ENCODE results near the gene PRKCI. TPM values are rescaled to one million over a fixed set of nuclear protein-coding genes. Genes with fewer than 3 reads are reported as not detected.
A peak's percentile ranks its signal among the peaks of the same experiment; 100 is the strongest.
"Not testable (repeated sequence)": the region's sequence is repeated elsewhere in the genome, so short reads cannot be mapped to it uniquely, and the experiment has no call there.

PRKCI gene
- total RNA-seq, 1 donor from 2014 or later, result 10.1 TPM

DNA sequence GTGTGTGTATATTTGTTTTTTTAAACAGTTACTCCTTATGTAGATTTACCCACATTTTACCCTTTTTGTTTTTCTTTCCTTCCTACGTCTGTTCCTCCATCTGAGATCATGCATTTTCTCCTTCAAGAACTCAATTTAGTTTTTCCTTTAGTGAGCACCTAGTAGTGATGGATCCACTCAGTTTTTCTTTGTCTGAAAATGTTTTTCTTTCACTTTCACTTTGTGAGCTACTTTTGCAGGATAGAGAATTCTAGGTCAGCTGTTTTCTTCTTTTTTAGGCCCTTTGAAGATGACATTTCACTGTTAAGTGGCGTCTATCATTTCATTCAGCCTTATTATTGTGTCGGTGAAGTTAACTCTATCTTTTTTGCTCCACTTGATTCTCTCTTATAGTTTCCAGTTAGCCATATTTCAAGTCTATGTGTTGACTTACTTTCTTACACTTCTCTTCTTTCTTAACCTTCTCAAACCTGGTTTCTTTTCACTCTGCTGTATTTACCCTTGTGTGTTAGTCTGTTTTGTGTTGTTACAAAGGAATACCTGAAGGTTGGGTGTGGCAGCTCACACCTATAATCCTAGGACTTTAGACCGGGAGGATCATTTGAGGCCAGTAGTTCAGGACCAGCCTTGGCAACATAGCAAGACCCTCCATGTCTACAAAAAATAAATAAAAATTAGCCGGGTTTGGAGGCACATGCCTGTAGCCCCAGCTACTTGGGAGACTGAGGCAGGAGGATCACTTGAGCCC, 55.8 kb downstream of the PRKCI start:
- DNase-seq (ENCODE audit: low spot score) (no peak), ATAC-seq (peak; percentile 38)

- no peak for DNase-seq (ENCODE audit: low spot score)
Observed at GRCh38 chr3:170278627-170279026, 56.4 kb downstream of the PRKCI start.

GRCh38 chr3:170290194-170290593, 68.0 kb downstream of the PRKCI start:
- ATAC-seq, result no peak
- no peak for DNase-seq (ENCODE audit: low spot score)

More at GRCh38 chr3:170278627-170279026, 56.4 kb downstream of the PRKCI start:
- no peak for ATAC-seq

- ATAC-seq (no peak), DNase-seq (ENCODE audit: low spot score) (no peak)
Observed at GRCh38 chr3:170295586-170295985, 73.4 kb downstream of the PRKCI start.

DNA sequence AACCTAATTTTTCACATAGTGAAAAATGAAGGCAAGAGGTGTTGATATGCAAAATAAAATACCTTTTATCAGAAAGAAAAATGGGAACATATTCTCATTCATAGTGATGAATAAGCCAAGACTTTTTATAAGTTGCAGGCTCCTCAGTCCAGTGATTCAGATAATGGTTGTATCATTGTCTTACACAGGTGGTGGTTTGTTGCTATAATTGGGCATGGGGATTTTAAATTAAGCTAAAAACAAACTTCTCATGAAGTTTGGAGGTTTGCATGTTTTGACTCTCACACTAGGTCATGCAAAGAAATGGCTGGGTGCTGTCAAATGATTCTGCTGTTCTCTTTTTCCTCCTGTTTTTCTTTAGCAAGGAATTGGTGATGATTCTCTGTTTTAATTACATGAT, 74.5 kb downstream of the PRKCI start:
- DNase-seq (ENCODE audit: low spot score) (no peak), ATAC-seq (no peak)

GRCh38 chr3:170301405-170301804, 79.2 kb downstream of the PRKCI start:
- DNase-seq (ENCODE audit: low spot score) (no peak), ATAC-seq (no peak)

GRCh38 chr3:170302008-170302407, 79.8 kb downstream of the PRKCI start:
- DNase-seq (ENCODE audit: low spot score), result no peak
- no peak for ATAC-seq

GRCh38 chr3:170306015-170306414, 83.8 kb downstream of the PRKCI start:
- ATAC-seq (no peak), DNase-seq (ENCODE audit: low spot score) (no peak)

DNA sequence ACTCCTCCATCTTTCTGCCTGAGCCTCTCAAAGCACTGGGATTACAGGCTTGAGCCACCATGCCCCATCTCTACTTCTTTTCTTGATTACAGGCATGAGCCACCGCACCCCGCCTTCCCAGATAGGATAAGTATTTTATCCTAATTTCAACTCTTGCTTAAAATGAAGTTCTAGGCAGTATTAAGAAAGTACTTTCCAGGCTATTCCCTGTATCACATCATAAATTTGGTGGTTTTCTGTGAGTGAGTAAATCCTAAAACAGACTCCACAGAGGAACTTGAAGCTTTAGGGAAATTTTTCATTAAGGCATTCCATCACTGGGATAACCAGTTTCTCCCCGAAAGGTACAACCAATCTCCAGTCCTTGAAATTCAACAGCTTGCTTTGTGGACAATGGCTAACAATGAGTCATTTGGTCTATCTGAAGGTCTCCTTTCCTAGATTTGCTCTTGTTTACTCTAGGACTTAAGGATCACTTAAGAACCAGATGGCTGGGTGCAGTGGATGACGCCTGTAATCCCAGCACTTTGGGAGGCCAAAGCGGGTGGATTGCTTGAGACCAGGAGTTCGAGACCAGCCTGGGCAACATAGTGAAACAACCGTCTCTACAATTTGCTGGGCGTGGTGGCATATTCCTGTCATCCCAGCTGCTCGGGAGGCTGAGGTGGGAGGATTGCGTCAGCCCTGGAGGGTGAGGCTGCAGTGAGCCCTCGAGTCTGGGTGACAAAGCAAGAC, 85.6 kb downstream of the PRKCI start:
- ATAC-seq (no peak), DNase-seq (ENCODE audit: low spot score) (no peak)

DNA sequence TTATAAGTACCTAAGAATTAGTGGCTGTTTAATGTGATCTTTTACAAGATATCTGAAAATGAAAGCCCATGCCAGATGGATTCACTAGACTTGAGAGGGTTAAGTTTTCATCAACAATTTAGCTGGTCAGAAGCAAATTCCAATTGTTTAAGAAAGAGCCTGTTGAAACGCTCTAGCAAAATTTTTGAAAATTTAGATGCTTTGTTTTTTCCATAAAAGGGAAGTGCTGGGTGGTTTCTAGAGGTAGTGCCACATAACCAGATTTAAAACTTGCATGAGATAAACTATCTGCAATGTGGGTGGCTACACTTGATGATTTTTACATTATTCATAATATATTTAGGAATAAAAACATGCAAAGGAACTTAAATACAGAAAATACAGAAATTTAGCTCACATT, 86.8 kb downstream of the PRKCI start:
- ATAC-seq (no peak), DNase-seq (ENCODE audit: low spot score) (no peak)

DNA sequence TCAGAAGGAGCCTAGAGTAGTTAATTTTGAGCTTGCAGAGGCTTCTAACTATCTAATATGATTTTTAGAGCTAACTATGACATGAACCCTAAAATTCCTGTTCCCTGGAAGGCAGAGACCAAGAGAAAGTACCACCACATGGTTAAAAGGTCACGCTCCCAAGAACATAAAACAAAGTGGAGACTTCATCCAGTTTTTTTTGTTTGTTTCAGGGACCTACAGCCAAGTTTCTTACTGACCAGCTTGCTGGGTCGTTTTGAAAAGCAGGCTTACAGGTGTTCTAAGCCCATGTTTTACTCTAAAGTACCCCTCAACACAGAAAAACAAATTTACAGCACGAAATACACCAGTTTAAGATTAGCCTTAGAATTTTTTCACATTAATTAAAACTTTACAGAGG, 95.7 kb downstream of the PRKCI start:
- no peak for DNase-seq (ENCODE audit: low spot score)
- peak; percentile 79 for ATAC-seq

GRCh38 chr3:170320461-170321121, 98.4 kb downstream of the PRKCI start:
- no peak for DNase-seq (ENCODE audit: low spot score)

DNA sequence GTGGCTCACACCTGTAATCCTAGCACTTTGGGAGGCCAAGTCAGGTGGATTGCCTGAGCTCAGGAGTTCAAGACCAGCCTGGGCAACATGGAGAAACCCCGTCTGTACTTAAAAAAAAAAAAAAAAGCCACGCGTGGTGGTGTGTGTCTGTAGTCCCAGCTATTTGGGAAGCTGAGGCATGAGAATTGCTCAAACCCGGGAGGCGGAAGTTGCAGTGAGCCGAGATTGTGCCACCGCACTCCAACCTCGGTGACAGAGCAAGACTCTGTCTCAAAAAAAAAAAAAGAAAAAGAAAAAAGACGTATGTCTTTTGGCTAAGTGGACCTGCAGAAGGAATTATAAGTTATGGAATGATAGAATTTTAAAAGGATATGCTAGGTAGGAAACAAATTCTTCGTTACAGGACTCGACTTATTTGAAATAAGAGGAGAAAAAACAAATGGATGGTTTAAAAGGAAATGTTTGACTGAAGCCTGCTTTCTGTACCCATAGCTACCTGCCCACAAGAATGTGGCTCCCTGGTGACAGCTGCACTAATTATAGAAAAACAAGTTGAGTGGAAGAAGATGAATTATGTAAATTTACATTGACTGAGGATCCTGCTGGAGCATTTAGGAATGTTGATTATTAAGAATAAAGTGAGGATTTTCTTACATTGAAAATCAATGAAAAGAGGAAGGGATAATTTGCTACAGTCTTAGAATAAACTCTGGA, 99.3 kb downstream of the PRKCI start:
- no peak for DNase-seq (ENCODE audit: low spot score)
- ATAC-seq, result no peak

More at GRCh38 chr3:170320461-170321121, 98.4 kb downstream of the PRKCI start:
- ATAC-seq, result no peak

DNA sequence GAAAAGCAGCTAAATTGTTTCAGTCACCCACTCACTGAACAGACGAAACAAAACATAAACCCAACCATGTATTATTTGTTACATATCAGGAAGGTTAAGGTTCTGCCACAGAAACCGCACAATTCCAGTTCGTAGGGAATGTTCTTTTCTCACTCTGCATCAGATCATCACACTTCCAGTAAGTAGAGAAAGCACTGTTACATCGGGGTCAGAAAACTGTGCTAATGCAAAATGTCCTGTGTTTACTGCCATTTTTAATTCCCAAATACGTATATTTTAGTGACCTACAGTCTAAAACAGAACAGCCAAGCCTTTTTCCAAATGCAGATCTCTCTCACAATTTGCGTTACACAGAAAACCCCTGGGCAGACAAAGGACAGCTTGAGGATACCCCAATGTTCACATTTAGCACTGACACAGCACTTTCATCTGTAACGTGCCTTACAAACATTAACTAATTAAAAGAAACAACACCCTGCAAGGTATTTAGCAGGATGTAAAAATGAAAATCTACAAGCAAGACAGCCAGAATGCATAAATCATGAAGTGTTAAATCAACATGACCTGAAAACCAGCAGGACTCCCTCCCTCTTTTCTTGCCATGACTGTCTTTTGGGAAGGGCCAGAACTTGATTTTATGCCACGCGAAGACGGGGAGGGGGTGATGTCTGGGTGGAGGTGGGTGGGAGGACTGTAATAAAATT, 100.5 kb downstream of the PRKCI start:
- DNase-seq (ENCODE audit: low spot score) (no peak), ATAC-seq (no peak)

- ATAC-seq (peak; percentile 67), DNase-seq (ENCODE audit: low spot score) (no peak)
Observed at GRCh38 chr3:170323331-170323730, 101.1 kb downstream of the PRKCI start.

- ATAC-seq (no peak), DNase-seq (ENCODE audit: low spot score) (no peak)
Observed at GRCh38 chr3:170324962-170325361, 102.7 kb downstream of the PRKCI start.

DNA sequence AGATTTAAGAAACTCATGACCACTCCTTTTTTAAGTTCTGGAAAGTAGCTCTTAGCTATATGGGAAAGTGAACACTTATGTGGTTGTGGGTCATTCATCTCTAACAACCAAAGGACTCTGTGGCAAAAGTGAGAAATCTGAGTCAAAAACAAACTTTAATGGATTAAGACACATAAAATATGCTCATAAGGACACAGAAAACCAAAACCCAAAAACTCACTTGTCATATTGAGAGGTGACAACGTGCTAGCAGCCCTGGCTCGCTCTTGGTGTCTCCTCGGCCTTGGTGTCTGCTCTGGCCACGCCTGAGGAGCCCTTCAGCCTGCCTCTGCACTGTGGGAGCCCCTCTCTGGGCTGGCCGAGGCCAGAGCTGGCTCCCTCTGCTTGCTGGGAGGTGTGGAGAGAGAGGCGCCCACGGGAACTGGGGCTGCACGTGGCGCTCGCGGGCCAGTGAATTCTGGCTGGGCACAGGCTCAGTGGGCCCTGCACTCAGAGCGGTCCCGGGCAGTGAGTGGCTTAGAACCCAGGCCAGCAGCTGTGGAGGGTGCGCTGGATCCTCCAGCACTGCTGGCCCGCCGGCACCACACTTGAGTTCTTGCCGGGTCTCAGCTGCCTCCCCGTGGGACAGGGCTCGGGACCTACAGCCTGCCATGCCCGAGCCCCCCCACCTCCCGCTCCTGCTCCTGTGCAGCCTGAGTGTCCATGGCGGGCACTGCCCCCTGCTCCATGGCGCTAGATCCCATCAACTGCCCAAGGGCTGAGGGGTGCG, 105.0 kb downstream of the PRKCI start:
- no peak for DNase-seq (ENCODE audit: low spot score)
- ATAC-seq, result no peak

DNA sequence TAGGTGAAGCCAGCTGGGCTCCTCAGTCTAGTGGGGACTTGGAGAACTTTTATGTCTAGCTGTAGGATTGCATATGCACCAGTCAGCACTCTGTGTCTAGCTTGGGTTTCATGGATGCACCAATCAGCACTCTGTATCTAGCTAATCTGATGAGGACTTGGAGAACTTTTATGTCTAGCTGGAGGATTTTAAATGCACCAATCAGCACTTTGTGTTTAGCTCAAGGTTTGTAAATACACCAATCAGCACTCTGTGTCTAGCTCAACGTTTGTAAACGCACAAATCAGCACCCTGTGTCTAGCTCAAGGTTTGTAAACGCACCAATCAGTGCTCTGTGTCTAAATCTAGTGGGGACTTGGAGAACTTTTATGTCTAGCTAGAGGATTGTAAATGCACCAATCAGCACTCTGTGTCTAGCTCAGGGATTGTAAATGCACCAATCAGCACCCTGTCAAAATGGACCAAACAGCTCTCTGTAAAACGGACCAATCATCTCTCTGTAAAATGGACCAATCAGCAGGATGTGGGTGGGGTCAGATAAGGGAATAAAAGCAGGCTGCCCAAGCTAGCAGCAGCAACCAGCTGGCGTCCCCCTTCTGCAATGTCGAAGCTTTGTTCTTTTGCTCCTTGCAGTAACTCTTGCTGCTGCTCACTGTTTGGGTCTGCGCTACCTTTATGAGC, 105.8 kb downstream of the PRKCI start:
- DNase-seq (ENCODE audit: low spot score); ATAC-seq: not testable (repeated sequence)

GRCh38 chr3:170330366-170330765, 108.1 kb downstream of the PRKCI start:
- ATAC-seq, result peak; percentile 15
- no peak for DNase-seq (ENCODE audit: low spot score)

All from left lobe of liver (tissue), 2 donors.